H1 (cell line): Measurements from ENCODE around the gene ZNF581. TPM values are rescaled to one million over a fixed set of nuclear protein-coding genes. Genes with fewer than 3 reads are reported as not detected.

ENCODE experiments used
- CTCF ChIA-PET: fragments of 300-600 bp; sonication (Branson Sonifier 250); formaldehyde crosslinking; loops from one replicate; lab custom pipeline; 2021; ENCODE audit not compliant: partially characterized antibody; lab: Charles Lee
- POLR2A ChIA-PET: fragments of 300-600 bp; sonication (Branson Sonifier 250); formaldehyde crosslinking; loops from one replicate; lab custom pipeline; 2021; ENCODE audit warnings: inconsistent platforms; ENCODE audit not compliant: partially characterized antibody; lab: Charles Lee
- DNase-seq, 2 experiments: peaks; one replicate each; pipeline versions ENCODE4 v3.0.0 to v3.0.0-alpha.2; 2010 to 2022; ENCODE audit warnings: low spot score in 2 of 2, low read depth in 1 of 2, mixed read lengths in 1 of 2
- FAIRE-seq: peaks from 2 replicates; lab custom pipeline; 2011; peaks lifted over from hg19 to GRCh38; lab: Jason Lieb, UNC
- H2AFZ ChIP-seq: 2 replicates; pipeline ENCODE4 v1.8.1; 2012; ENCODE audit warnings: low read length, inconsistent platforms
- H2AK5ac ChIP-seq: 2 replicates; pipeline ENCODE4 v1.6.1; 2013; ENCODE audit warnings: low read depth, low read length
- H2BK120ac ChIP-seq: replicated peaks from 2 replicates; pipeline ENCODE3; 2013; ENCODE audit warnings: low read depth, low read length, inconsistent platforms
- H2BK12ac ChIP-seq: 2 replicates; pipeline ENCODE4 v1.6.1; 2013; ENCODE audit warnings: low read depth, low read length
- H2BK15ac ChIP-seq: 2 replicates; pipeline ENCODE4 v1.6.1; 2013; ENCODE audit warnings: low read length
- H2BK20ac ChIP-seq: 2 replicates; pipeline ENCODE4 v1.6.1; 2013; ENCODE audit warnings: low read length
- H2BK5ac ChIP-seq: 2 replicates; pipeline ENCODE4 v1.6.1; 2013; ENCODE audit warnings: low read depth, low read length
- H3K14ac ChIP-seq: 2 replicates; pipeline ENCODE4 v1.6.1; 2013; ENCODE audit warnings: inconsistent platforms; ENCODE audit not compliant: insufficient read length
- H3K18ac ChIP-seq: 2 replicates; pipeline ENCODE4 v1.6.1; 2013; ENCODE audit warnings: low read length; ENCODE audit errors: extremely low read depth
- H3K23ac ChIP-seq: 2 replicates; pipeline ENCODE4 v1.6.1; 2013; ENCODE audit warnings: inconsistent platforms; ENCODE audit not compliant: insufficient read length
- H3K23me2 ChIP-seq: 2 replicates; pipeline ENCODE4 v1.6.1; 2013; ENCODE audit warnings: low read depth, low read length
- H3K27ac ChIP-seq: 2 replicates; pipeline ENCODE4 v1.6.1; 2011; ENCODE audit warnings: low read depth, low read length, inconsistent platforms
- H3K27me3 ChIP-seq, 4 experiments: replicated peaks in 1 of 4; 1 replicate in 1 of 4; 2 replicates in 3 of 4; pipeline versions ENCODE4 v1.6.1 to v1.8.1; 2011 to 2013; ENCODE audit warnings: low read length in 3 of 4, mild to moderate bottlenecking in 3 of 4, inconsistent platforms in 2 of 4, mixed read lengths in 2 of 4, moderate library complexity in 1 of 4; ENCODE audit not compliant: control insufficient read depth in 3 of 4, insufficient read depth in 3 of 4; ENCODE audit errors: extremely low read depth in 1 of 4
- H3K36me3 ChIP-seq, 4 experiments: 2 replicates each; pipeline versions ENCODE4 v1.6.1 to v1.8.1; 2011 to 2013; ENCODE audit warnings: mild to moderate bottlenecking in 4 of 4, low read length in 3 of 4, moderate library complexity in 2 of 4, control low read depth in 1 of 4, inconsistent platforms in 1 of 4; ENCODE audit not compliant: insufficient read depth in 4 of 4, control insufficient read depth in 2 of 4
- H3K4ac ChIP-seq: replicated peaks from 2 replicates; pipeline ENCODE3; 2013; ENCODE audit warnings: low read length, low read depth, mixed read lengths, inconsistent platforms; ENCODE audit not compliant: insufficient read length
- H3K4me1 ChIP-seq, 4 experiments: replicated peaks in 1 of 4; 1 replicate in 1 of 4; 2 replicates in 3 of 4; pipeline versions ENCODE4 v1.6.1 to v1.8.1; 2011 to 2013; ENCODE audit warnings: low read length in 3 of 4, inconsistent platforms in 2 of 4, mixed read lengths in 1 of 4; ENCODE audit not compliant: insufficient read depth in 4 of 4, control insufficient read depth in 3 of 4
- H3K4me2 ChIP-seq, 2 experiments: 2 replicates each; pipeline versions ENCODE4 v1.6.1 to v1.8.1; 2011 to 2013; ENCODE audit warnings: low read depth in 2 of 2, low read length in 2 of 2, control low read depth in 1 of 2, inconsistent platforms in 1 of 2, mild to moderate bottlenecking in 1 of 2; ENCODE audit not compliant: insufficient read depth in 1 of 2
- H3K4me3 ChIP-seq, 4 experiments: fragments of 200-600, 300-600 bp in 1 of 4; sonication (generic), shearing (Covaris generic), sonication (Bioruptor Twin) in 1 of 4; 2 replicates each; pipeline versions ENCODE4 v1.5.1 to v1.8.1; 2011 to 2016; ENCODE audit warnings: low read length in 4 of 4, low read depth in 3 of 4, control low read depth in 2 of 4, inconsistent platforms in 2 of 4, mild to moderate bottlenecking in 2 of 4, mixed read lengths in 1 of 4, moderate library complexity in 1 of 4; ENCODE audit not compliant: insufficient read depth in 2 of 4; ENCODE audit errors: extremely low read depth in 1 of 4
- H3K56ac ChIP-seq: replicated peaks from 2 replicates; pipeline ENCODE3; 2013; ENCODE audit warnings: low read depth, mild to moderate bottlenecking, mixed read lengths, low read length, inconsistent platforms; ENCODE audit not compliant: insufficient read length
- H3K79me1 ChIP-seq: 2 replicates; pipeline ENCODE4 v1.6.1; 2013; ENCODE audit warnings: low read depth, low read length, control low read depth
- H3K79me2 ChIP-seq, 2 experiments: 2 replicates each; pipeline versions ENCODE4 v1.6.1 to v1.8.1; 2012 to 2013; ENCODE audit warnings: low read length in 2 of 2, mild to moderate bottlenecking in 2 of 2, inconsistent platforms in 1 of 2; ENCODE audit not compliant: insufficient read depth in 2 of 2, control insufficient read depth in 1 of 2
- H3K9ac ChIP-seq, 4 experiments: replicated peaks in 1 of 4; 1 replicate in 1 of 4; 2 replicates in 3 of 4; pipeline versions ENCODE4 v1.6.1 to v1.8.1; 2011 to 2013; ENCODE audit warnings: low read depth in 3 of 4, low read length in 3 of 4, control low read depth in 2 of 4, mild to moderate bottlenecking in 2 of 4, moderate library complexity in 2 of 4, inconsistent platforms in 1 of 4; ENCODE audit errors: extremely low read depth in 1 of 4
- H3K9me3 ChIP-seq, 2 experiments: 2 replicates each; pipeline versions ENCODE4 v1.6.1 to v1.8.1; 2012 to 2013; ENCODE audit warnings: mild to moderate bottlenecking in 2 of 2, moderate library complexity in 2 of 2, control low read depth in 1 of 2, inconsistent platforms in 1 of 2, low read depth in 1 of 2, low read length in 1 of 2, mixed read lengths in 1 of 2; ENCODE audit not compliant: insufficient read depth in 2 of 2
- H4K20me1 ChIP-seq, 2 experiments: replicated peaks in 1 of 2; 2 replicates each; pipeline versions ENCODE3 to v1.8.1; 2011 to 2013; ENCODE audit warnings: inconsistent platforms in 2 of 2, low read length in 2 of 2, mild to moderate bottlenecking in 1 of 2; ENCODE audit not compliant: insufficient read depth in 2 of 2, control insufficient read depth in 1 of 2
- H4K5ac ChIP-seq: 2 replicates; pipeline ENCODE4 v1.6.1; 2013; ENCODE audit warnings: low read length, low read depth, mixed read lengths, inconsistent platforms; ENCODE audit not compliant: insufficient read length
- H4K8ac ChIP-seq: 2 replicates; pipeline ENCODE4 v1.8.0; 2013; ENCODE audit warnings: mild to moderate bottlenecking, moderate library complexity, low read length, inconsistent platforms; ENCODE audit not compliant: insufficient read depth; ENCODE audit errors: extremely low read depth
- H4K91ac ChIP-seq: replicated peaks from 2 replicates; pipeline ENCODE3; 2013; ENCODE audit warnings: low read length, mixed read lengths, inconsistent platforms; ENCODE audit not compliant: insufficient read length
- NANOG ChIP-seq: IDR thresholded peaks from 2 replicates; pipeline ENCODE4 v1.6.1; 2011; ENCODE audit warnings: low read length, low read depth, mild to moderate bottlenecking, inconsistent platforms; ENCODE audit not compliant: insufficient read depth, poor library complexity, severe bottlenecking
- POLR2A ChIP-seq, 2 experiments: IDR thresholded peaks; 1 replicate in 1 of 2; 2 replicates in 1 of 2; pipeline ENCODE4 v1.6.1; 2011; ENCODE audit warnings: low read depth in 2 of 2, low read length in 2 of 2, mild to moderate bottlenecking in 2 of 2; ENCODE audit errors: control extremely low read depth in 1 of 2
- POLR2AphosphoS5 ChIP-seq: IDR thresholded peaks from 2 replicates; pipeline ENCODE4 v1.6.1; 2011; ENCODE audit warnings: low read depth, low read length
- TCF12 ChIP-seq: IDR thresholded peaks from 2 replicates; pipeline ENCODE4 v1.6.1; 2011; ENCODE audit warnings: low read depth, mild to moderate bottlenecking, low read length
- WGBS, 2 experiments: shearing (Covaris generic) in 1 of 2; methylation state at CpG; one replicate each; pipeline versions ENCODE4 v1.1.6 to v1.1.7; 2013 to 2015; ENCODE audit warnings: low lambda C conversion rate in 2 of 2, mixed read lengths in 2 of 2, inconsistent platforms in 1 of 2, low coverage in 1 of 2, missing lambda C conversion rate in 1 of 2; ENCODE audit not compliant: insufficient replicate concordance in 2 of 2, insufficient coverage in 1 of 2, insufficient read length in 1 of 2; ENCODE audit errors: extremely low coverage in 1 of 2, missing lambda C conversion rate in 1 of 2; 5-methylcytosine and 5-hydroxymethylcytosine counted together
- polyA plus RNA-seq, 7 experiments: library from polyadenylated mRNA; depleted of rRNA in 3 of 7; stranded (reverse) in 5 of 7; unstranded in 2 of 7; fragments of >200 nt in 5 of 7; fragments of 200-250 nt in 2 of 7; gene quantifications; 1 replicate in 5 of 7; 2 replicates in 1 of 7; 4 replicates in 1 of 7; pipeline versions ENCODE4 v1.2.1 to v1.2.3, GENCODE V29; 2011 to 2013; ENCODE audit warnings: missing spikeins in 2 of 7, mixed read lengths in 2 of 7
- total RNA-seq: library from RNA; stranded (reverse); fragmentation: NEBNext Ultra II Directional; extraction: Animal tissue kit (Norgen Biotek cat#: 25700); gene quantifications from 2 replicates; pipeline ENCODE4 v1.2.1, GENCODE V29; 2021

The ZNF581 gene
- total and polyA plus RNA-seq, 2 of the 8 experiments (the other 6 are each of a cell fraction or from before 2014, with no cell fraction given) = 73.0 to 76.1 TPM

DNA sequence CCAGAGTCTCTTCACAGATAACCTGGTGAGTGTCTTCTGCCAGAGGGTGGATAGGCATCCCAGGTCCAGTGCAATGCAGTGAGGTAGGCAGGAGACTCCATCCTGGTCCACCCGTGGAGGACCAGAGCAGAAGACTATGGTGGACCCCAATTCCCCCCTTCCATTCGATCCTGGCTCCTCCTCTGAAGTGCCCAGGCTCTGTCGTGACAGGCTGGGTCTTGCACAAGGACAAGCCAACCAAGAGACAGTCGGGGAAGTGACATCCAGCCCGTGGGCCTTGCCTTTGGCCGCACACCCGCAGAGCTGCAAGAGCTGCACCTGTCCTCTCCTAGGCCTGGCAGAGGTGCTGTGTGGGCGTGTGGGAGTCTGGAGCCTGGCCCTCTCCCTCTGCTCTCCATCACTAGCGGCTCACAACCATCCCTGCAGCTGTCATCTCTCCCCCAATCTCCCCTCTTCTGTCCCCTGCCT is 22.2 kb upstream of the ZNF581 start:
- Histone ChIP-seq H2BK20ac (no peak overlapping the region), H3K27ac (no peak overlapping the region), H2BK120ac (no peak overlapping the region), H2BK15ac (no peak overlapping the region), H3K23me2 (no peaks in the 10 kb centered on the region), H3K18ac (no peak overlapping the region), H3K79me2 (no peaks in the 10 kb centered on the region), H3K4me2 (no peak overlapping the region), H3K4me1 (peaks cover 0 to 3% (median 0%) of the 10 kb centered on the region in 4 experiments; a peak in 3 of 7 replicates), H3K23ac (no peak overlapping the region), H2BK12ac (no peak overlapping the region), H3K4ac (no peak overlapping the region), H3K9me3 (no peaks in the 10 kb centered on the region; a peak in 1 of 4 replicates), H3K79me1 (no peaks in the 10 kb centered on the region), H4K5ac (no peak overlapping the region), H3K56ac (no peak overlapping the region), H4K91ac (no peak overlapping the region), H4K20me1 (peaks cover 1 to 5% of the 10 kb centered on the region in 2 experiments), H3K9ac (no peak overlapping the region), H3K36me3 (peaks cover 0 to 16% (median 4%) of the 10 kb centered on the region in 4 experiments; a peak in 5 of 8 replicates), H2AFZ (no peak overlapping the region), H3K27me3 (peaks cover 0 to 2% (median 0%) of the 10 kb centered on the region in 4 experiments; a peak in 1 of 7 replicates), H2BK5ac (no peak overlapping the region), H2AK5ac (no peak overlapping the region), H3K4me3 (no peak overlapping the region), H3K14ac (no peak overlapping the region), H4K8ac (no peak overlapping the region)
- DNase-seq (no peak), FAIRE-seq (no peak)
- POLR2A ChIA-PET = interaction anchor here (0.6 to 6.8 kb wide), 7 partner anchors 10 to 214 kb away, joined by 3 to 32 read pairs (median 4); partner anchors contain the start of genes FIZ1, UBE2S, ZNF524 and ZNF865
- CTCF ChIA-PET = interaction anchor here (0.6 to 8.0 kb wide), 4 partner anchors 11 to 478 kb away, joined by 3 to 38 read pairs (median 9); partner anchors contain the start of gene ZNF865
- 94% methylated on average over 8 of the region's 9 CpGs; no CpG with 5 or more reads in 1 of the 2 experiments for WGBS, 2 experiments
- peak; percentile 33; the same call in 1 of the 2 replicates for TF ChIP-seq POLR2AphosphoS5
- no peak for TF ChIP-seq NANOG
- TF ChIP-seq TCF12 = no peak
- no peak for TF ChIP-seq POLR2A (IDR thresholded peaks at IDR 0.05; ENCODE audit: control extremely low read depth in 1 of 2, low read depth in 2 of 2, low read length in 2 of 2)
